ENCODE results near the gene PCDHGA11.
"Not testable (repeated sequence)": the region's sequence is repeated elsewhere in the genome, so short reads cannot be mapped to it uniquely, and the experiment has no call there.

PCDHGA11 gene

GRCh38 chr5:141389153-141390042 is 31.5 kb upstream of the PCDHGA11 start:
- H3K4me3 ChIP-seq (replicated peaks in 1 of 2; ENCODE audit: low read depth in 2 of 2, low read length in 2 of 2): no peak overlapping the region
- no peak for TF ChIP-seq CTCF (IDR thresholded peaks at IDR 0.05; ENCODE audit: low read depth, low read length)
- no peak for DNase-seq (ENCODE audit: low read depth in 2 of 2)

DNA sequence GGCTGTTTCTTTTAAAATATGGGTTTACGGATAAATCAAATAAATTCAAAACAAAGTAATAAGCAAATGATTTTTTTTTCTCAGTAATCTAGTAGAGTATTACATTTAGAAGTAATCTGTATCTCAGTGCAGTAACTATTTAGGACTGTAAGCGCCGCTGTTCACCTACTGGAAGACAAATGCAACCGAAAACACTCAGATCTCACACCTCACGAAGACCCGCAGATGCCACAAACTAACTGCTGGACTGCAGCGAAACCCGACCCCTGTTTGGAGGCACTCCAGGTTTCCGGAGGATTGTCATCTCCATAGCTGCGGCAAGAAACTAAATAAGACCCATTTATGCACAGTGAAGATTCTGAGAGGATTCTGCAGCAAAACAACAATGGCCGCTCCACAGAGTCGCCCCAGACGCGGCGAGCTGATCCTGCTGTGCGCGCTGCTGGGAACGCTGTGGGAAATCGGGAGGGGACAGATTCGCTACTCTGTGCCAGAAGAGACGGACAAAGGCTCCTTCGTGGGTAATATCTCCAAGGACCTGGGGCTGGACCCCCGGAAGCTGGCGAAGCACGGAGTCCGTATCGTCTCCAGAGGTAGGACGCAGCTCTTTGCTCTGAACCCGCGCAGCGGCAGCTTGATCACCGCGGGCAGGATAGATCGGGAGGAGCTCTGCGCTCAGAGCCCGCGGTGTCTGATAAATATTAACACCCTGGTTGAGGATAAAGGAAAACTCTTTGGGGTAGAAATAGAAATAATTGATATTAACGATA is 28.2 kb upstream of the PCDHGA11 start, which contains the start of gene PCDHGA8:
Gene PCDHGA8, plus strand, starts transcription at position 205 of the 770 bp plus-strand sequence. Its CDS starts 181 bp downstream, at position 386.
- peak within 1 kb of the TSS; percentile 2 to 14 for H3K4me3 ChIP-seq (replicated peaks in 1 of 2; ENCODE audit: low read depth in 2 of 2, low read length in 2 of 2)
- TF ChIP-seq CTCF (IDR thresholded peaks at IDR 0.05; ENCODE audit: low read depth, low read length): peak; percentile 12
- no peak for DNase-seq (ENCODE audit: low read depth in 2 of 2)

- no peak overlapping the region for H3K4me3 ChIP-seq (replicated peaks in 1 of 2; ENCODE audit: low read depth in 2 of 2, low read length in 2 of 2)
- no peak for TF ChIP-seq CTCF (IDR thresholded peaks at IDR 0.05; ENCODE audit: low read depth, low read length)
- DNase-seq (ENCODE audit: low read depth in 2 of 2): no peak
Measured at GRCh38 chr5:141393267-141393666, 27.6 kb upstream of the PCDHGA11 start.

DNA sequence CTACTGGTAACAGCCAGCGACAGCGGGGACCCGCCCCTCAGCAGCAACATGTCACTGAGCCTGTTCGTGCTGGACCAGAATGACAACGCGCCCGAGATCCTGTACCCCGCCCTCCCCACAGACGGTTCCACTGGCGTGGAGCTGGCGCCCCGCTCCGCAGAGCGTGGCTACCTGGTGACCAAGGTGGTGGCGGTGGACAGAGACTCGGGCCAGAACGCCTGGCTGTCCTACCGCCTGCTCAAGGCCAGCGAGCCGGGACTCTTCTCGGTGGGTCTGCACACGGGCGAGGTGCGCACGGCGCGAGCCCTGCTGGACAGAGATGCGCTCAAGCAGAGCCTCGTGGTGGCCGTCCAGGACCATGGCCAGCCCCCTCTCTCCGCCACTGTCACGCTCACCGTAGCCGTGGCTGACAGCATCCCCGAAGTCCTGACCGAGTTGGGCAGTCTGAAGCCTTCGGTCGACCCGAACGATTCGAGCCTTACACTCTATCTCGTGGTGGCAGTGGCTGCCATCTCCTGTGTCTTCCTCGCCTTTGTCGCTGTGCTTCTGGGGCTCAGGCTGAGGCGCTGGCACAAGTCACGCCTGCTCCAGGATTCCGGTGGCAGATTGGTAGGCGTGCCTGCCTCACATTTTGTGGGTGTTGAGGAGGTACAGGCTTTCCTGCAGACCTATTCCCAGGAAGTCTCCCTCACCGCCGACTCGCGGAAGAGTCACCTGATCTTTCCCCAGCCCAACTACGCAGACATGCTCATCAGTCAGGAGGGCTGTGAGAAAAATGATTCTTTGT is 26.3 kb upstream of the PCDHGA11 start:
- not testable (repeated sequence) for DNase-seq (ENCODE audit: low read depth in 2 of 2); H3K4me3 ChIP-seq (replicated peaks in 1 of 2; ENCODE audit: low read depth in 2 of 2, low read length in 2 of 2)

DNA sequence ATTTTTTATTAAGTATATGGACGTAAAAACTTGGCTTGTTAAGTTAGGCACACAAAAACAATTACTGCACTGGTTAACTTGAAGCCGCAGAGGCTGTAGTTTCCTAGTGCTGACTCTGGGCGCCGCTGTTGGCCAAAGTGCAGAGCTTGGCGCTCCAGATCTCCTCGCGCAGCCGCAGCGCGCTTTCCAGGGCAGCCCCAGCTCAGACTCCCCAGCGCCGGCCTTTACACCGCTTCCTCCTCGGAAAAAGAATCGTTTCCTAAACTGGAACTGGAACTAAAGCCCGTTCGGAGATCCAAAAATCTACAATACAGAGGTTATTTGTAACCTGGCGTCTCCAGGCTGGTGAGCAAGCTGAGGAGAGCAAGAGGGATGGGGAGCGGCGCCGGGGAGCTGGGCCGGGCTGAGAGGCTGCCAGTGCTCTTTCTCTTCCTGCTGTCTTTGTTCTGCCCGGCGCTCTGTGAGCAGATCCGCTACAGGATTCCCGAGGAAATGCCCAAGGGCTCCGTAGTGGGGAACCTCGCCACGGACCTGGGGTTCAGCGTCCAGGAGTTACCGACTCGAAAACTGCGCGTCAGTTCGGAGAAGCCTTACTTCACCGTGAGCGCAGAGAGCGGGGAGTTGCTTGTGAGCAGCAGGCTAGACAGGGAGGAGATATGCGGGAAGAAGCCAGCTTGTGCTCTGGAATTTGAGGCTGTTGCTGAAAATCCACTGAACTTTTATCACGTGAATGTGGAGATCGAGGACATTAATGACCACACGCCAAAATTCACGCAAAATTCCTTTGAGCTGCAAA is 22.9 kb upstream of the PCDHGA11 start, which contains the start of gene PCDHGB5:
Gene PCDHGB5, plus strand, starts transcription at position 192 of the 796 bp plus-strand sequence. Its CDS starts 181 bp downstream, at position 373.
- peak; percentile 75 to 77 for DNase-seq (ENCODE audit: low read depth in 2 of 2)
- peak within 1 kb of the TSS; percentile 35 to 46 for H3K4me3 ChIP-seq (replicated peaks in 1 of 2; ENCODE audit: low read depth in 2 of 2, low read length in 2 of 2)
- TF ChIP-seq CTCF (IDR thresholded peaks at IDR 0.05; ENCODE audit: low read depth, low read length): peak; percentile 67

GRCh38 chr5:141398608-141399007 is 22.2 kb upstream of the PCDHGA11 start:
- no peak overlapping the region for H3K4me3 ChIP-seq (replicated peaks in 1 of 2; ENCODE audit: low read depth in 2 of 2, low read length in 2 of 2)
- DNase-seq (ENCODE audit: low read depth in 2 of 2): no peak
- TF ChIP-seq CTCF (IDR thresholded peaks at IDR 0.05; ENCODE audit: low read depth, low read length): no peak

Measured in cardiac fibroblast (primary cell).